Body of pancreas (tissue), 4 donors: ENCODE results near the gene BBS5. TPM values are rescaled to one million over a fixed set of nuclear protein-coding genes. Genes with fewer than 3 reads are reported as not detected.

ENCODE experiments used
- ATAC-seq: fragments of 150-250 bp; one replicate; pipeline ENCODE4 v1.9.1; 2016
- DNase-seq, 4 donors: peaks; one replicate each; pipeline ENCODE4 v3.0.0-alpha.2; 2019
- H3K27ac ChIP-seq, 4 donors: fragments of 200-600 bp; sonication (generic); 1 replicate in 3 of 4; 2 replicates in 1 of 4; pipeline versions ENCODE4 v1.5.1 to v1.6.1; 2016 to 2019; ENCODE audit warnings: mild to moderate bottlenecking in 1 of 4, mixed read lengths in 1 of 4, moderate library complexity in 1 of 4
- H3K27me3 ChIP-seq, 2 donors: fragments of 200-600 bp; sonication (generic); one replicate each; pipeline ENCODE4 v1.6.0; 2016; ENCODE audit warnings: mild to moderate bottlenecking in 1 of 2
- H3K36me3 ChIP-seq, 2 donors: fragments of 200-600 bp; sonication (generic); replicated peaks in 1 of 2; 2 replicates each; pipeline ENCODE4 v1.5.1; 2016; ENCODE audit warnings: low read depth in 2 of 2; ENCODE audit not compliant: insufficient read depth in 1 of 2
- H3K4me1 ChIP-seq: fragments of 200-600 bp; sonication (generic); one replicate; pipeline ENCODE4 v1.6.0; 2016
- H3K4me3 ChIP-seq, 2 donors: fragments of 200-600 bp; sonication (generic); 1 replicate in 1 of 2; 2 replicates in 1 of 2; pipeline ENCODE4 v1.5.1; 2016 to 2019
- H3K9me3 ChIP-seq, 3 donors: fragments of 200-600 bp; sonication (generic); 1 replicate in 2 of 3; 2 replicates in 1 of 3; pipeline ENCODE4 v1.5.1; 2016
- POLR2A ChIP-seq, 3 donors: fragments of 450-650 bp; IDR thresholded peaks; one replicate each; pipeline ENCODE4 v1.6.1; 2016; ENCODE audit warnings: antibody characterized with exemption in 3 of 3, mild to moderate bottlenecking in 2 of 3
- WGBS, 2 donors: methylation state at CpG; one replicate each; pipeline ENCODE4 v1.1.5; 2017; 5-methylcytosine and 5-hydroxymethylcytosine counted together
- intact Hi-C: fragments of 100-400 bp; cut with DNase I; formaldehyde crosslinking; loops from one replicate; pipeline ENCODE4 v1.15.1; 2023
- total RNA-seq, 2 donors: library from RNA; depleted of rRNA; stranded (reverse); fragments of >200 nt; gene quantifications; one replicate each; pipeline ENCODE4 v1.1.0, GENCODE V29; 2016
- TF ChIP-seq, protein P1 (sequence below), 7 experiments: fragments of 450-650 bp in 4 of 7; fragments of 200-600 bp in 3 of 7; sonication (generic) in 3 of 7; IDR thresholded peaks; one replicate each; pipeline ENCODE4 v1.5.1; 2016 to 2019; ENCODE audit warnings: antibody characterized with exemption in 7 of 7

The BBS5 gene
- total RNA-seq, 2 donors from 2014 or later = 8.2 to 16.3 TPM

DNA sequence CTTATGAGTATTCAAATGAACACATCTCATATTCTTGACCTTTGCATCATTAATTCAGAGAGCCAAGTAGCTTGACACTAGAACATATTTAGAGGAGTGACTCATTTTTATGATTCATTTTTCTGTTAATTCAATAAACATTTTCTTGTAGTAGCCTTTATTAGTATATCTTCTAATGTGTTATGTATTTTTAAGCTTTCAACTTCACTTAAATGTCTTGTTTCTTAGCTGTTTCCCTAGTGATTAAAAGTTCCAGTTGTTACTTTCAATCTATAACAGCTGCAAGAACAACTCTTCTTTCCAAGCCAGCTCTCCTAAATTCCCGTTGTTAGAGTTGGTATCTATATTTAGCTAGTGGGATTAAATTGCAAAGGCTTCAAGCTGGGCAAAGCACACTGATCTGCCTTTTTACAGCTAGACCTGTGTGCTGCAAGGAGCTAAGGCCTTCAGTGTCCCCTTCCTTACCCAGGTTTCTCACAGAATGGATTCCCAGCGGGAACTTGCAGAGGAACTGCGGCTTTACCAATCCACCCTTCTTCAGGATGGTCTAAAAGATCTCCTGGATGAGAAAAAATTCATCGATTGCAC, 30.1 kb downstream of the BBS5 start, which contains the start of gene KLHL41:
Gene KLHL41, plus strand, starts transcription at position 405 of the 588 bp plus-strand sequence. Its CDS starts 77 bp downstream, at position 482.
- intact Hi-C loops = no loop called here
- 61 to 73% methylated on average over 4 of the region's 4 CpGs for WGBS, 2 donors
- no peaks in the 10 kb centered on the region for H3K36me3 ChIP-seq
- no peak for ATAC-seq
- no peaks in the 10 kb centered on the region for H3K9me3 ChIP-seq
- no peak for DNase-seq
- peaks cover 20% of the 10 kb centered on the region for H3K4me1 ChIP-seq
- TF ChIP-seq POLR2A (IDR thresholded peaks at IDR 0.05) = no peak
- TF ChIP-seq, protein P1, sequence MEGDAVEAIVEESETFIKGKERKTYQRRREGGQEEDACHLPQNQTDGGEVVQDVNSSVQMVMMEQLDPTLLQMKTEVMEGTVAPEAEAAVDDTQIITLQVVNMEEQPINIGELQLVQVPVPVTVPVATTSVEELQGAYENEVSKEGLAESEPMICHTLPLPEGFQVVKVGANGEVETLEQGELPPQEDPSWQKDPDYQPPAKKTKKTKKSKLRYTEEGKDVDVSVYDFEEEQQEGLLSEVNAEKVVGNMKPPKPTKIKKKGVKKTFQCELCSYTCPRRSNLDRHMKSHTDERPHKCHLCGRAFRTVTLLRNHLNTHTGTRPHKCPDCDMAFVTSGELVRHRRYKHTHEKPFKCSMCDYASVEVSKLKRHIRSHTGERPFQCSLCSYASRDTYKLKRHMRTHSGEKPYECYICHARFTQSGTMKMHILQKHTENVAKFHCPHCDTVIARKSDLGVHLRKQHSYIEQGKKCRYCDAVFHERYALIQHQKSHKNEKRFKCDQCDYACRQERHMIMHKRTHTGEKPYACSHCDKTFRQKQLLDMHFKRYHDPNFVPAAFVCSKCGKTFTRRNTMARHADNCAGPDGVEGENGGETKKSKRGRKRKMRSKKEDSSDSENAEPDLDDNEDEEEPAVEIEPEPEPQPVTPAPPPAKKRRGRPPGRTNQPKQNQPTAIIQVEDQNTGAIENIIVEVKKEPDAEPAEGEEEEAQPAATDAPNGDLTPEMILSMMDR (IDR thresholded peaks at IDR 0.05) = no peak
- no peak within 1 kb of the TSS for H3K4me3 ChIP-seq
- no peaks in the 10 kb centered on the region for H3K27me3 ChIP-seq
- peak within 1 kb of the TSS in 1 of 4 donors; percentile 31 for H3K27ac ChIP-seq

DNA sequence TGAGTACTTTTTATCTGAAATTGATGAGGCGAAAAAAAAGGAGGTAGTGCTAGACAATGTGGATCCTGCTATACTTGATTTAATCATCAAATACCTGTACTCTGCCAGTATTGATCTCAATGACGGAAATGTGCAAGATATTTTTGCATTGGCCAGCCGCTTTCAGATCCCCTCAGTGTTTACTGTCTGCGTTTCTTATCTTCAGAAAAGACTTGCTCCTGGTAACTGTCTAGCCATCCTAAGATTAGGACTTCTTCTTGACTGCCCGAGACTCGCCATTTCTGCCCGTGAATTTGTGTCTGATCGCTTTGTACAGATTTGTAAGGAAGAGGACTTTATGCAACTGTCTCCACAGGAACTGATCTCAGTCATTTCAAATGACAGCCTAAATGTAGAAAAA, 30.7 kb downstream of the BBS5 start:
- Histone ChIP-seq H3K27me3 (no peaks in the 10 kb centered on the region), H3K27ac (no peak overlapping the region), H3K9me3 (no peaks in the 10 kb centered on the region), H3K36me3 (no peaks in the 10 kb centered on the region), H3K4me3 (no peak overlapping the region), H3K4me1 (peaks cover 20% of the 10 kb centered on the region)
- WGBS, 2 donors = 74 to 86% methylated on average over 8 of the region's 8 CpGs
- no peak for ATAC-seq
- intact Hi-C loops = no loop called here
- no peak for TF ChIP-seq POLR2A (IDR thresholded peaks at IDR 0.05)
- TF ChIP-seq, protein P1 (IDR thresholded peaks at IDR 0.05) = no peak
- DNase-seq = no peak

DNA sequence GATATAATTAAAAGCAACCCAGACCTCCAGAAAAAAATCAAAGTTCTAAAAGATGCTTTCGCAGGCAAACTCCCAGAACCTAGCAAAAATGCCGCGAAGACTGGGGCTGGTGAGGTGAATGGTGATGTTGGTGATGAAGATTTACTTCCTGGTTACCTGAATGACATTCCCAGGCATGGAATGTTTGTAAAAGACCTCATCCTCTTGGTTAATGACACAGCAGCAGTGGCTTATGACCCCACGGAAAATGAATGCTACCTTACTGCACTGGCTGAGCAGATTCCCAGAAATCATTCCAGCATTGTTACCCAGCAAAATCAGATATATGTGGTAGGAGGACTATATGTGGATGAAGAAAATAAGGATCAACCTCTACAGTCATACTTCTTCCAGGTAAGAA, 31.2 kb downstream of the BBS5 start:
- 91 to 94% methylated on average over 4 of the region's 4 CpGs for WGBS, 2 donors
- Histone ChIP-seq H3K4me1 (peaks cover 20% of the 10 kb centered on the region), H3K27ac (no peak overlapping the region), H3K27me3 (no peaks in the 10 kb centered on the region), H3K36me3 (no peaks in the 10 kb centered on the region), H3K9me3 (no peaks in the 10 kb centered on the region), H3K4me3 (no peak overlapping the region)
- ATAC-seq (no peak), DNase-seq (no peak)
- intact Hi-C loops = no loop called here
- TF ChIP-seq, protein P1 (IDR thresholded peaks at IDR 0.05) = no peak
- TF ChIP-seq POLR2A (IDR thresholded peaks at IDR 0.05) = no peak

DNA sequence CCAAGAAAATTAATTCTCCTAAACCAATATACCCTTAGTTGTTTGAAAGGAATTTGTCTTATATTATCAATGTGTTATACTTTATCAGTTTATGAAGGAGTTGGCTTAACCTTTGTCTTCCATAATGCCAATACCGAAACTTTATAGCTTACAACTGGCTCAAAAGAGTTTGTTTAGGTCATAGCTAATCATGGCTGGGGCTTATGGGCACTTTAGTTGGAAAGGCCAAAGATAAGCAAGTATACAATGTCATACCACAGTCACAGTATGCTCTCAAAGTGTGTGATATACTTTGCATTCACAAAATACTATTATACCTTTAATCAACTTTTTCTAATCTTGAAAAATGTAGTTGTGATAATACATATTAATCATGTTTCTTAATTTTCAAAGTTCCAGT, 32.5 kb downstream of the BBS5 start:
- Histone ChIP-seq H3K4me1 (peaks cover 19% of the 10 kb centered on the region), H3K36me3 (no peaks in the 10 kb centered on the region), H3K27me3 (no peaks in the 10 kb centered on the region), H3K9me3 (no peaks in the 10 kb centered on the region), H3K4me3 (no peak overlapping the region), H3K27ac (no peak overlapping the region)
- TF ChIP-seq, protein P1 (IDR thresholded peaks at IDR 0.05) = no peak
- no peak for TF ChIP-seq POLR2A (IDR thresholded peaks at IDR 0.05)
- ATAC-seq (no peak), DNase-seq (no peak)
- WGBS, 2 donors = 73 to 93% methylated on average over 1 of the region's 1 CpG
- intact Hi-C loops = no loop called here

DNA sequence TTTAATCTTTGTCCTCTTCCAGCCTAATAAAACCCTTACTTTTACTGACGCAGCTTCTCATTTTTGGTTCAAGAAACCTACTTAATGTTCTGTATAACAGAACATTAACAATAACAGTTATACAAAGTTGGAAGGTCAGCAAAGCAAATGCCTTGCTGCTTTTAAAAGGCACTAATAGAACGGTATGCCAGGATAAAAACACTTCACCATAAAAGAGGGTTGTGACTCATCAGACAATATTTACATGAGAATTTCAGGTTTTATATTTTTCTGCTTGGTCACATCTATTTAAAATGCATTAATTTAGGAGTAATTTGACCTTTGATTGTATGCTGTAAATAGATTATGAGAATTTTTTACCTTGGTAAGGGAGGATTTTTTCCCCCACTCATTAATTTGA, 33.2 kb downstream of the BBS5 start:
- H3K4me1 ChIP-seq = peaks cover 12% of the 10 kb centered on the region
- ATAC-seq (no peak), DNase-seq (no peak)
- intact Hi-C loops = no loop called here
- H3K27ac ChIP-seq = no peak overlapping the region
- TF ChIP-seq, protein P1 (IDR thresholded peaks at IDR 0.05) = no peak
- no peak for TF ChIP-seq POLR2A (IDR thresholded peaks at IDR 0.05)
- WGBS, 2 donors = 74 to 80% methylated on average over 2 of the region's 2 CpGs
- no peaks in the 10 kb centered on the region for H3K9me3 ChIP-seq
- no peak overlapping the region for H3K4me3 ChIP-seq
- H3K36me3 ChIP-seq = no peaks in the 10 kb centered on the region
- H3K27me3 ChIP-seq = no peaks in the 10 kb centered on the region
